Natural killer cell (primary cell): ENCODE data around the gene TANGO2. TPM values are rescaled to one million over a fixed set of nuclear protein-coding genes. Genes with fewer than 3 reads are reported as not detected.
A peak's percentile ranks its signal among the peaks of the same experiment; 100 is the strongest.

ENCODE experiments used
- ATAC-seq, 3 donors: fragments of 150-1000 bp in 2 of 3; fragments of 200-7000 bp in 1 of 3; cut with Tn5 transposase; 1 replicate in 1 of 3; 2 replicates in 2 of 3; pipeline ENCODE4 v1.10.0; 2021; ENCODE audit warnings: mild to moderate bottlenecking in 2 of 3, moderate library complexity in 2 of 3
- DNase-seq, 2 donors: peaks; one replicate each; pipeline versions ENCODE4 v3.0.0 to v3.0.0-alpha.2; 2013 to 2021; ENCODE audit warnings: mixed read lengths in 1 of 2
- H3K27ac ChIP-seq: one replicate; pipeline ENCODE4 v1.5.1; 2013; ENCODE audit warnings: mild to moderate bottlenecking, low read length
- H3K27me3 ChIP-seq: one replicate; pipeline ENCODE4 v1.6.1; 2013; ENCODE audit warnings: low read length; ENCODE audit not compliant: control insufficient read depth, insufficient read depth
- H3K36me3 ChIP-seq: one replicate; pipeline ENCODE4 v1.6.1; 2013; ENCODE audit warnings: low read length; ENCODE audit not compliant: control insufficient read depth, insufficient read depth
- H3K4me1 ChIP-seq: one replicate; pipeline ENCODE4 v1.6.1; 2013; ENCODE audit warnings: low read length; ENCODE audit not compliant: control insufficient read depth, insufficient read depth
- H3K4me3 ChIP-seq: one replicate; pipeline ENCODE4 v1.5.1; 2013; ENCODE audit warnings: low read length
- H3K9me3 ChIP-seq: one replicate; pipeline ENCODE4 v1.6.1; 2013; ENCODE audit warnings: low read length; ENCODE audit not compliant: control insufficient read depth, insufficient read depth
- H3K27ac Mint-ChIP-seq, 2 donors: one replicate each; pipeline ENCODE4 v1.8.0; 2022; ENCODE audit warnings: mild to moderate bottlenecking in 2 of 2, mixed read lengths in 2 of 2, moderate library complexity in 1 of 2
- H3K27me3 Mint-ChIP-seq, 2 donors: one replicate each; pipeline ENCODE4 v1.8.0; 2022; ENCODE audit warnings: low read depth in 2 of 2, mixed read lengths in 2 of 2
- H3K36me3 Mint-ChIP-seq: one replicate; pipeline ENCODE4 v1.8.0; 2022; ENCODE audit warnings: mixed read lengths
- H3K4me1 Mint-ChIP-seq, 2 donors: one replicate each; pipeline ENCODE4 v1.8.0; 2022; ENCODE audit warnings: mixed read lengths in 2 of 2
- H3K4me3 Mint-ChIP-seq: one replicate; pipeline ENCODE4 v1.8.0; 2022; ENCODE audit warnings: mild to moderate bottlenecking, moderate library complexity, mixed read lengths
- H3K9me3 Mint-ChIP-seq, 2 donors: one replicate each; pipeline ENCODE4 v1.8.0; 2022; ENCODE audit warnings: mixed read lengths in 2 of 2
- WGBS: methylation state at CpG from one replicate; pipeline ENCODE4 v1.1.7; 2013; ENCODE audit warnings: missing lambda C conversion rate; ENCODE audit not compliant: insufficient coverage; 5-methylcytosine and 5-hydroxymethylcytosine counted together
- intact Hi-C: fragments of 100-400 bp; cut with micrococcal nuclease; formaldehyde crosslinking; loops from one replicate; pipeline ENCODE4 v1.14.2; 2022
- total RNA-seq, 4 donors: library from RNA; stranded (reverse); fragments of 120-200 nt in 1 of 4; gene quantifications; one replicate each; pipeline versions ENCODE4 v1.2.3 to v1.2.4, GENCODE V29; 2013 to 2022
- TF ChIP-seq, protein P1 (sequence below): fragments of 200-600 bp; IDR thresholded peaks from one replicate; pipeline ENCODE4 v1.8.0; 2022; ENCODE audit warnings: antibody characterized with exemption

The TANGO2 gene
- total RNA-seq, 3 donors from 2014 or later (not counting 1 experiment from before 2014, with no cell fraction given): 33.3 to 53.0 (median 46.2) TPM

DNA sequence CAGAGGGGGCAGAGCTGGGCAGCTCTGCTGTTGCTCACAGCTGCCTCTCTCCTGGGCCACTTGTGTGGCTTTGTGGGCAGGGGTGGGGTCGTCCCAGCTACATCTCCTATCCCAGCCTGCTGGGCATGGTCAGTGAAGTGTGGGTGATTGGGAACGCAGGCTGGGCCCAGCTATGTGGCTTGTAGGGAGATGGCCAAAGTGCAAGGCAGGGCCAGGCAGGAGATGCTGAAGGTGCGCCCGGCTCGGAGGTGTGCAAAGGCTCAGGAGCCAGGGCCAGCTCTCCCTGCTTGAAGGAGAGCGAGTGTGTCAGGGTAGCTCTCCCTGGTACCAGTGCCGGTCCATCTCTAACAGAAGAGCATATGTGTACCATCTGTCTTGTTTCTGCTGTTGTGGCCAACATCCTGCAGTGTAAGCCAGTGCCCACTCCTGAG is 86.6 kb downstream of the TANGO2 start:
- no peaks in the 10 kb centered on the region for H3K9me3 Mint-ChIP-seq
- DNase-seq (no peak), ATAC-seq (no peak)
- Histone ChIP-seq H3K27ac (no peak overlapping the region), H3K36me3 (peaks cover 61% of the 10 kb centered on the region), H3K4me3 (no peak overlapping the region), H3K9me3 (no peaks in the 10 kb centered on the region), H3K27me3 (no peaks in the 10 kb centered on the region), H3K4me1 (peaks cover 26% of the 10 kb centered on the region)
- 88% methylated on average over 7 of the region's 7 CpGs for WGBS
- TF ChIP-seq, protein P1, sequence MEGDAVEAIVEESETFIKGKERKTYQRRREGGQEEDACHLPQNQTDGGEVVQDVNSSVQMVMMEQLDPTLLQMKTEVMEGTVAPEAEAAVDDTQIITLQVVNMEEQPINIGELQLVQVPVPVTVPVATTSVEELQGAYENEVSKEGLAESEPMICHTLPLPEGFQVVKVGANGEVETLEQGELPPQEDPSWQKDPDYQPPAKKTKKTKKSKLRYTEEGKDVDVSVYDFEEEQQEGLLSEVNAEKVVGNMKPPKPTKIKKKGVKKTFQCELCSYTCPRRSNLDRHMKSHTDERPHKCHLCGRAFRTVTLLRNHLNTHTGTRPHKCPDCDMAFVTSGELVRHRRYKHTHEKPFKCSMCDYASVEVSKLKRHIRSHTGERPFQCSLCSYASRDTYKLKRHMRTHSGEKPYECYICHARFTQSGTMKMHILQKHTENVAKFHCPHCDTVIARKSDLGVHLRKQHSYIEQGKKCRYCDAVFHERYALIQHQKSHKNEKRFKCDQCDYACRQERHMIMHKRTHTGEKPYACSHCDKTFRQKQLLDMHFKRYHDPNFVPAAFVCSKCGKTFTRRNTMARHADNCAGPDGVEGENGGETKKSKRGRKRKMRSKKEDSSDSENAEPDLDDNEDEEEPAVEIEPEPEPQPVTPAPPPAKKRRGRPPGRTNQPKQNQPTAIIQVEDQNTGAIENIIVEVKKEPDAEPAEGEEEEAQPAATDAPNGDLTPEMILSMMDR: no peak
- H3K27me3 Mint-ChIP-seq: no peaks in the 10 kb centered on the region
- intact Hi-C loops: no loop called here
- H3K27ac Mint-ChIP-seq: no peak overlapping the region
- H3K4me1 Mint-ChIP-seq: peaks cover 8 to 19% of the 10 kb centered on the region in 2 donors
- H3K4me3 Mint-ChIP-seq: no peak overlapping the region
- H3K36me3 Mint-ChIP-seq: no peaks in the 10 kb centered on the region

DNA sequence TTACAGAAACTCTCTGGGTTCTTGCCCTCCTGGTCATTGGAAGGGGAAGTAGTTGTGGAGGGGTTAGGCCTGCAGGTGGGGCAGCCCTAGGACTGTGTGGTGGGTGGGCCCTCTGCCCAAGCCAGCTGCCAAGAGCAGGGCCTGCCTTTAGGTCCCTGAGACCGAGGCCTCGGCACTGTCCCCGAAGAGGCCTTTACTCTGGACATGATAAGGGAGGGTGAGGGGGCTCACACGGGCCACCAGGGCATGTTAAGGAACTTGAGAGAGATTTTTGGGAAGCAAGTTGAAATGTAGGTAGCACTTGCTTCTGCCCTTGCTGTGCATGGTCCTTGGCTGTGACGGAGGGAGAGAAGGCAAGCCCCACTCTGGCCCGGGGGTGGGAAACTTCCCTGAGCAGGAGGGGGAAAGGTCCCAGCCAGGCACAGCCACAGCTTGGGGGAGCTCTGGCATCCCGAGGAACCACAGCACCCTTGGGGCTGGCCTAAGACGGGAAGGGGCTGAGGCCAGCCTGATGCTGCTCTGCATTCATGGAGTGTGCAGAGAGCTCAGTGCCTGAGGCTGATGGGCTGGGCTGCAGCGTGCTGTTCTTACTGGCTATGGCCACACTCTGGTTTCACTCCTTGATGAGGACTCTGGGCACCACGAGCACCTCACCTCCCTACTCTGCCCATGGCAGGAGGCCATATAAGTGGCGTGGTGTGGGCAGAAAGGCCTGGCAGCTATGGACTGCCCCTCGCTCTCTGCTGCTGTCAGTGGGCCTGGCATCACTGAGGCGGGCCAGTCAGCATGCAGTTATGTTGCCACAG is 87.2 kb downstream of the TANGO2 start:
- Mint-ChIP-seq H3K4me3 (no peak overlapping the region), H3K27ac (peak overlapping the region in 1 of 2 donors; percentile 60), H3K9me3 (no peaks in the 10 kb centered on the region), H3K4me1 (peaks cover 7 to 19% of the 10 kb centered on the region in 2 donors), H3K36me3 (no peaks in the 10 kb centered on the region), H3K27me3 (no peaks in the 10 kb centered on the region)
- Histone ChIP-seq H3K4me1 (peaks cover 33% of the 10 kb centered on the region), H3K27me3 (no peaks in the 10 kb centered on the region), H3K27ac (no peak overlapping the region), H3K9me3 (no peaks in the 10 kb centered on the region), H3K36me3 (peaks cover 67% of the 10 kb centered on the region), H3K4me3 (no peak overlapping the region)
- TF ChIP-seq, protein P1: no peak
- ATAC-seq (no peak), DNase-seq (no peak)
- intact Hi-C loops: no loop called here
- WGBS: 94% methylated on average over 13 of the region's 13 CpGs

DNA sequence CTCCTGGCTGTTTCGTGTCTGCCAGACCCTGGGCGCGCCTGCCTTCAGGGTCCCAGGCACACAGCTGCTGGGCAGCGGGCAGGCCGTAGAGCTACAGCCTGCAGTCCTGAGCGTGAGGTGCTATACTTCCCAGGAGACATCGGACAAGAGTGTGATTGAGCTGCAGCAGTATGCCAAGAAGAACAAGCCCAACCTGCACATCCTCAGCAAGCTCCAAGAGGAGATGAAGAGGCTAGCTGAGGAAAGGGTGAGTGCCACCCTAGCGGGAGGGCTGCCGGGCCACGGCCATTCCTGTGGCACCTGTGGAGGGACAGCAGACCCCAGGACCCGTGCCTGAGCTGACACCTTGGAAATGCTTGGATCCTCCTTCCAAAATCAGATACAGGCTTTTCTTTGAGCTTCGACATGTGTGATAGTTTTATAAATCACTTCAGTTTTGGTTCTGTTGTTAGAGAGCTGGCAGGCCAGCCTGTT is 87.9 kb downstream of the TANGO2 start:
- no peak overlapping the region for H3K27ac ChIP-seq
- H3K4me3 Mint-ChIP-seq: no peak overlapping the region
- no peaks in the 10 kb centered on the region for H3K9me3 ChIP-seq
- H3K9me3 Mint-ChIP-seq: no peaks in the 10 kb centered on the region
- H3K4me3 ChIP-seq: no peak overlapping the region
- peaks cover 72% of the 10 kb centered on the region for H3K36me3 ChIP-seq
- H3K36me3 Mint-ChIP-seq: no peaks in the 10 kb centered on the region
- H3K4me1 Mint-ChIP-seq: peaks cover 7 to 20% of the 10 kb centered on the region in 2 donors
- 95% methylated on average over 12 of the region's 12 CpGs for WGBS
- TF ChIP-seq, protein P1: no peak
- H3K4me1 ChIP-seq: peaks cover 39% of the 10 kb centered on the region
- H3K27me3 ChIP-seq: no peaks in the 10 kb centered on the region
- intact Hi-C loops: no loop called here
- DNase-seq: no peak
- peak overlapping the region in 1 of 2 donors; percentile 60 for H3K27ac Mint-ChIP-seq
- no peaks in the 10 kb centered on the region for H3K27me3 Mint-ChIP-seq
- ATAC-seq: no peak
